ENCODE measurements around the gene PTPRZ1. TPM values are rescaled to one million over a fixed set of nuclear protein-coding genes. Genes with fewer than 3 reads are reported as not detected.

The PTPRZ1 gene
- total and polyA plus RNA-seq, 2 of the 8 experiments (the other 6 are each of a cell fraction or from before 2014, with no cell fraction given), result 112 to 135 TPM

DNA sequence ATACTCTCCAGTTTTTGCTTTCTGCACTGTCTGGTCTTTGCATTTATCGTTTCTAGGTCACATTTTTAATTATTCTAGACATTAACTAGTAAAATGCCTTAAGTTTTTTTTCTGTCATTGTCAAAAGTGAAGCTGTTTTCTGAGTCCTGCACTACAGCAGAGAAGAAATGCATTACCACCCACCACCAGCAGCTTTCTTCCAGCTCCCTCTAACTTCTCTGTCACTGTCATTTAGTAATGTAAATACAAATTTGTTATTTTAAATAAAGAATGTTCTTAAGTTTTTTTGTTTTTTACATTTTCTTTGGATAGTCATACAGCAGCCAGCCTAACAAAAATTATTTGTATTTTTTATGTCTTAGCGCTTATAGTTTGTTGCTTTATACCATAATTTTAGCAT is 18.8 kb downstream of the PTPRZ1 start:
- TF ChIP-seq CBX5 (IDR thresholded peaks at IDR 0.05; ENCODE audit: low read depth, low read length), result no peak
- no peak for TF ChIP-seq SP1 (IDR thresholded peaks at IDR 0.05; ENCODE audit: low read depth, low read length)
- no peak for TF ChIP-seq YY1 (IDR thresholded peaks at IDR 0.05; ENCODE audit: low read depth, low read length)
- no peak for TF ChIP-seq RFX5 (IDR thresholded peaks at IDR 0.05; ENCODE audit: borderline replicate concordance, low read depth, low read length)
- TF ChIP-seq KDM5A (IDR thresholded peaks at IDR 0.05; ENCODE audit: low read length), result no peak
- no peak for TF ChIP-seq E2F6 (IDR thresholded peaks at IDR 0.05)
- no peak for TF ChIP-seq TBP (IDR thresholded peaks at IDR 0.05; ENCODE audit: low read depth, low read length)
- no peak for TF ChIP-seq POLR2A (IDR thresholded peaks at IDR 0.05; ENCODE audit: control extremely low read depth in 1 of 2, low read depth in 2 of 2, low read length in 2 of 2)
- no peak for TF ChIP-seq SP2 (IDR thresholded peaks at IDR 0.05; ENCODE audit: low read length)
- no peak; a peak in 1 of 4 replicates for TF ChIP-seq RAD21 (IDR thresholded peaks at IDR 0.05 in 1 of 2, conservative IDR thresholded peaks at IDR 0.05 in 1 of 2; ENCODE audit: low read depth in 2 of 2, low read length in 2 of 2)
- TF ChIP-seq TEAD4 (IDR thresholded peaks at IDR 0.05; ENCODE audit: low read depth, low read length), result no peak
- TF ChIP-seq ASH2L (IDR thresholded peaks at IDR 0.05; ENCODE audit: low read length), result no peak
- no peak for TF ChIP-seq SRF (IDR thresholded peaks at IDR 0.05; ENCODE audit: low read depth, low read length)
- Histone ChIP-seq H2AFZ (ENCODE audit: low read length) (no peak overlapping the region), H3K4me3 (ENCODE audit: extremely low read depth in 1 of 4, insufficient read depth in 2 of 4, low read depth in 3 of 4, low read length in 4 of 4) (no peak overlapping the region), H3K36me3 (ENCODE audit: control insufficient read depth in 2 of 4, insufficient read depth in 4 of 4, low read length in 3 of 4) (peaks cover 0 to 16% (median 8%) of the 10 kb centered on the region in 4 experiments; a peak in 3 of 8 replicates), H2BK20ac (ENCODE audit: low read length) (no peak overlapping the region), H4K20me1 (replicated peaks in 1 of 2; ENCODE audit: control insufficient read depth in 1 of 2, insufficient read depth in 2 of 2, low read length in 2 of 2) (peaks cover 2 to 4% of the 10 kb centered on the region in 2 experiments), H3K23me2 (ENCODE audit: low read depth, low read length) (no peaks in the 10 kb centered on the region), H2BK12ac (ENCODE audit: low read depth, low read length) (no peak overlapping the region), H4K8ac (ENCODE audit: extremely low read depth, insufficient read depth, low read length) (no peak overlapping the region), H3K4ac (replicated peaks; ENCODE audit: insufficient read length, low read depth, low read length) (no peak overlapping the region), H3K9ac (replicated peaks in 1 of 4; ENCODE audit: extremely low read depth in 1 of 4, low read depth in 3 of 4, low read length in 3 of 4) (no peak overlapping the region), H3K79me2 (ENCODE audit: control insufficient read depth in 1 of 2, insufficient read depth in 2 of 2, low read length in 2 of 2) (peaks cover 14 to 98% of the 10 kb centered on the region in 2 experiments), H3K56ac (replicated peaks; ENCODE audit: insufficient read length, low read depth, low read length) (no peak overlapping the region), H3K18ac (ENCODE audit: extremely low read depth, low read length) (no peak overlapping the region), H3K4me2 (ENCODE audit: insufficient read depth in 1 of 2, low read depth in 2 of 2, low read length in 2 of 2) (no peak overlapping the region), H2AK5ac (ENCODE audit: low read depth, low read length) (no peak overlapping the region), H3K23ac (ENCODE audit: insufficient read length) (no peak overlapping the region), H3K27me3 (replicated peaks in 1 of 4; ENCODE audit: control insufficient read depth in 3 of 4, extremely low read depth in 1 of 4, insufficient read depth in 3 of 4, low read length in 3 of 4) (no peaks in the 10 kb centered on the region), H3K9me3 (ENCODE audit: insufficient read depth in 2 of 2, low read depth in 1 of 2, low read length in 1 of 2) (no peaks in the 10 kb centered on the region), H2BK5ac (ENCODE audit: low read depth, low read length) (no peak overlapping the region), H3K79me1 (ENCODE audit: low read depth, low read length) (peaks cover 6% of the 10 kb centered on the region; the same call in 1 of the 2 replicates), H4K91ac (replicated peaks; ENCODE audit: insufficient read length, low read length) (no peak overlapping the region), H2BK15ac (ENCODE audit: low read length) (no peak overlapping the region), H2BK120ac (replicated peaks; ENCODE audit: low read depth, low read length) (no peak overlapping the region), H3K14ac (ENCODE audit: insufficient read length) (no peak overlapping the region), H4K5ac (ENCODE audit: insufficient read length, low read depth, low read length) (no peak overlapping the region), H3K4me1 (replicated peaks in 1 of 4; ENCODE audit: control insufficient read depth in 3 of 4, insufficient read depth in 4 of 4, low read length in 3 of 4) (peaks cover under 1 to 5% (median 5%) of the 10 kb centered on the region in 4 experiments; a peak in 4 of 7 replicates), H3K27ac (ENCODE audit: low read depth, low read length) (no peak overlapping the region)
- POLR2A ChIA-PET (ENCODE audit: partially characterized antibody), result interaction anchor here (0.6 to 1.5 kb wide), 3 partner anchors 10 to 447 kb away, joined by 3 to 4 read pairs (median 3); no protein-coding TSS in a partner anchor
- FAIRE-seq (no peak), DNase-seq (ENCODE audit: low read depth in 1 of 2, low spot score in 2 of 2) (no peak)
- CTCF ChIA-PET (ENCODE audit: partially characterized antibody), result interaction anchor here (0.7 to 1.0 kb wide), 3 partner anchors 103 to 161 kb away, joined by 3 to 4 read pairs (median 3); no protein-coding TSS in a partner anchor
- WGBS, 2 experiments (ENCODE audit: extremely low coverage in 1 of 2, insufficient coverage in 1 of 2, insufficient read length in 1 of 2, insufficient replicate concordance in 2 of 2, low coverage in 1 of 2, low lambda C conversion rate in 2 of 2, missing lambda C conversion rate in 1 of 2), result 80% methylated on average over 2 of the region's 2 CpGs; no CpG with 5 or more reads in 1 of the 2 experiments

Measured in H1 (cell line).